Brain pericyte (primary cell): Measurements from ENCODE around the gene SLCO1B3.

Source experiments
- DNase-seq: peaks from one replicate; pipeline ENCODE4 v3.0.0-alpha.2; 2012; ENCODE audit warnings: low read depth, low spot score

The SLCO1B3 gene

GRCh38 chr12:20885116-20885515, 74.6 kb downstream of the SLCO1B3 start:
- DNase-seq: no peak

GRCh38 chr12:20885552-20885951, 75.0 kb downstream of the SLCO1B3 start:
- DNase-seq: no peak

DNA sequence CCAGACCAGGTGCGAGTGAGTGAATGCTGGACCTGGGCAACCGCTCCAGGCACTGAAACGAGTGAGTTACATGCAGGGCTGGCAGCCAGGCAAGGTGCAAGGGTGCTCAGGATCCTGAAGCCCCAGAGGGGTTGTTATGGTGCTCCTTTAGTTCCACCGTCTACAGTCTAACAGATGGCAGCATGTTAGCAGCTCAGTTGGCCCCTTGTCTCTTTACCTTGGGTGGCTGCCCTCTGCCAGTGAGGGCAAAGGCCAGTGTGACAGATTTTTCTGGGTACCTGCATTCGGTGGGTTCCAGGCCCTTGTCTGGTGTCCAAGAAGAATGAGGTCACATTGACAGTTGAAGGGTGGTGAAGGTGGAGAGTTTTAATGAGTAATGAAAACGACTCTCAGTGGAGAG, 106.8 kb downstream of the SLCO1B3 start:
- DNase-seq: no peak

DNA sequence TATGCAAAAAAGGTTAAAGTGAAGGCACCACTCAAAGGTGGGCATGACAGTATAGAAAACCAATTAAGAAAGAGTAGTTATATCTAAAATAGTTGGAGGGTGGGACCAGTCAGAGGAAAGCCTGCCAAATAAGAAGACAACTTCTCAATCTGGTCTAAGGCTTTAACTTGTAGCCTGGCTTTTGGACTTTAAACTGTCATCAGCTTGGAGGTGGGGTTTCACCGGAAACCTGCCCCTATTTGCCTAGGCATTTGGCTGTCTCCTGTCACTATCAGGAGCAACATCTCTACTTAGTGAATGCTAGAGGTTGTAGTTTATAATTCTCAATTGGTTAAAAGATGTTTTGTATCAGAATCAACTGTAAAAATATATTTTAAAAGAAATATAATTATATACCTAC, 107.3 kb downstream of the SLCO1B3 start:
- DNase-seq: no peak

DNA sequence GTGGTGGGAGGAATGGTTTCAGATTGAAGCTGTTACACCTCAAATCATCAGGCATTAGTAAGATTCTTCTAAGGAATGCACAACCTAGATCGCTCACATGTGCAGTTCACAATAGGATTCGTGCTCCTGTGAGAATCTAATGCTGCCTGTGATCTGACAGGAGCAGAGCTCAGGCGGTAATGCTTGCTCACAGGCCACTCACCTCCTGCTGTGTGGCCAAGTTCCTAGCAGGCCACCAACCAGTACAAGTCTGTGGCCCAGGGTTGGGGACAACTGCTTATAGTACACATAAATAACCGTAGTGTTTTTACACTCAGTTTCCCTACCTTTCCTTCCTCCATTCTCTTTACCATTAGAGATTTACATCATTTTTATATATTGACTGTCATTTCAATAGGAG, 121.4 kb downstream of the SLCO1B3 start:
- no peak for DNase-seq

DNA sequence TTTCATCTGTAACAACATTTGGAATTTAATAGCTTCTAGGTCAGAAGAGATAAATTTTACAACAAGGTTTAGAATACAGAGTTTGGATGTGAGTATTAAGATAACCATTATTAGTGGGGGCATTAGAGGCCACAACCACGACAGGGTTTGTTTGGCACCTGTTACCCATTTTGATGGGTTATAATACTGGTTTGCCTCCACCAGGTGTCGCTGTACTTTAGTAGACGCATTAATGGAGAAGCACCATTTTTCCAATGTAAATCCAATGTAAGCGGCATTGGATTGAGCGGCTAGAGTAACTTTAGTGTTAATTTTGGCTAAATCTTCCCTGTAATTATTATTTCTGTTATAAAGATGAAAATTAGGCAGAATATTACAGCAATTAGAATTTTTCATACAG, 136.2 kb downstream of the SLCO1B3 start:
- DNase-seq: no peak

DNA sequence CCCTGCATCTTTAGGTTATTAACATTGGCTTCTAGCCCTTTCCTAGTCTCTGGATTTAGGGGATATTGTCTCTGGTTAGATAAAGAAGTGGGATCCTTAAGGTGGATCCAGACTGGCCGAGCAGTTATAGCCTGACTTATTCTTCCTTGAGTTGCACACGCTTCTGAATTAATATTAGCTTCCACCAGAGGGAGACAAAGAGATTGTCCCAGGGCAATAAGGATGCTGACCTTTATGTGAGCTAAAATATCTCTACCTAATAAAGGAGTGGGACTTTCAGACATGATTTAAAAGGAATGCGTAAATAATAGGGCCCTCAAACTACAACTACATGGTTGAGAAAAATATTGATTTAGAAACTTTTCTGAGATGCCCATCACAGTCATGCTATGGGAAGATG, 139.7 kb downstream of the SLCO1B3 start:
- DNase-seq: peak; percentile 5

DNA sequence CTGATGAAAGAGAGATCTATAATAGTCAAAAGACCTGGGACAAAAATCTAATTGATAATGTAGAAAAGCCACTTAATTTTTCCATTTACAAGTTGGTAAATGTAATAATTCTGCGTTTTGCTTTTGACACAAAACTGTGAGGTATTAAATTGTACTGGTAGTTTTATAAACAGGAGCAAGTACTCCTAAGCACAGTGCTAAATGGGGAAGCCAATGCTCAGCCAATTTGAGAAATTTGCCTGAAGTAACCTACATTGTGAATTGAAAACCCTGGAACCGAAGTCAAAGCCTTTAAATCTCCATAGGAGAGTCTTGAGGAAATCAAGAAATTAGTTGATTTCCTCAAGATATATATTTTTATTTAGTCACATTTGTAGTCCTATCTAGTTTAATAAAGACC, 152.8 kb downstream of the SLCO1B3 start:
- DNase-seq: no peak

DNA sequence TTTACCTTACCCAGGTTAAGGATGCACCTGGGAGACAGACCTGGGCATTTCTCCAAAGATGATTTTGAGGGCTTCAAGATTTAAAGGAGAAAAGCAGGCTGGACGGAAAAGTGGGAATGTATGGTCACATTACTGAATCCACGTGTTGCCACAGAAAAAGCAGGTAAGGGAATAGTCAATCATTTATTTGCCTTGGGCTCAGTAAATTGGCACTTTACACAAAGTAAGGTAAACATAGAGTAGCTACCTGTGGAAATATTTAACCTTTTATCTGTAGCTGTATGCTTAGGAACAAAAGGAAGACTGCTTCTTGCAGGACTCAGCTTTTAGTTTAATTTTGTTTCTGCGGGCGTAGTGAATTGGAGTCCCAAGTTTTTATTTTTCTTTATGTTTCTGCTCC, 153.3 kb downstream of the SLCO1B3 start:
- no peak for DNase-seq
